Measurements from ENCODE around the gene UBE2G2. TPM values are rescaled to one million over a fixed set of nuclear protein-coding genes. Genes with fewer than 3 reads are reported as not detected.

Gene UBE2G2
- polyA plus RNA-seq, 1 donor (not counting 4 experiments of a cell fraction or from before 2014, with no cell fraction given), result 106 TPM

DNA sequence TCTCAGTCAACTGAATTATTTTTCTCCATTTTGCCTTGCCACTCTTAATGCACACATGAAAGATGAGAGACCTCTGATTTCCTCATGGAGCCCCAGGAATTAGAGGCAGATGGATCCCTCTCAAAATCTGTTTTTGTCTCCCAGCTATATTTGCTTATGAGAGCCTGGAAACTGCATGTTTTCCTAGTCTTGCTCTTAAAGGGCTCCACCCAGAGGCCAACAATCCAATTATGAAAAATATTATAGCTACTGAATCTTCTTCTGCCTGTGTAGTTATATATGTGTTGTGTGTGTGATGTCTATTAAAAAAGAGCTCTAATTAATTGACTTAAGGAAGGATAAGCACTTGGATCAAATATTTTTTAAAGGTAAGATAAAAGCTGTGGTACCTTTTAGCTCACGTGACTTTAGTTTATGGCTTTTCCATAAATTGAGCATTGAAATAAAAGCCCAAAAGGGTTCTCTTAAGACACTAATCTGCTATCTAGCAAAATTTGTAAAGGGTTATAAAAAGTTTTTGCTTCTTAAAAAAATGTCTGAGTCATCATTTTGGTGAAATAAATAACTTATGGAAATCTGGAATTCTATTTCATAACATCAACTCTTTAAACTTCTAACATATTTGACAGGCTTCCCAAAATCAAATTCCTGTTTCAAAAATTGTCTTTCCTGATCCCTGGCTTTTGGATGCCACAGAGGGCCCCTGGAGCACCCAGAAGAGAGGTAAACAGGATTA lies 59.0 kb downstream of the UBE2G2 start:
- no peak overlapping the region for H3K4me3 ChIP-seq (ENCODE audit: control insufficient read depth in 2 of 3, extremely low read depth in 1 of 3, insufficient read depth in 2 of 3, low read depth in 1 of 3, low read length in 3 of 3)
- H3K9me1 ChIP-seq (ENCODE audit: control insufficient read depth, extremely low read depth, insufficient read depth, low read length), result no peaks in the 10 kb centered on the region
- H3K9ac ChIP-seq (ENCODE audit: control insufficient read depth, extremely low read depth, insufficient read depth, low read length), result no peak overlapping the region
- FAIRE-seq (peak; percentile 20), DNase-seq (ENCODE audit: low read depth, low spot score) (no peak)
- no peaks in the 10 kb centered on the region for H3K36me3 ChIP-seq (ENCODE audit: control insufficient read depth in 2 of 2, extremely low read depth in 1 of 2, insufficient read depth in 2 of 2, low read length in 2 of 2)
- no peaks in the 10 kb centered on the region for H3K79me2 ChIP-seq (ENCODE audit: control insufficient read depth, insufficient read depth, low read length)
- H3K4me2 ChIP-seq (ENCODE audit: control insufficient read depth, extremely low read depth, insufficient read depth, low read depth, low read length), result no peak overlapping the region
- H4K20me1 ChIP-seq (ENCODE audit: control insufficient read depth, extremely low read depth, insufficient read depth, low read length), result no peaks in the 10 kb centered on the region
- H3K27me3 ChIP-seq (ENCODE audit: control insufficient read depth, extremely low read depth, insufficient read depth, low read length), result no peaks in the 10 kb centered on the region
- H3K4me1 ChIP-seq (ENCODE audit: control insufficient read depth, extremely low read depth, insufficient read depth, low read length), result no peaks in the 10 kb centered on the region
- dilution Hi-C loops (cut with MboI; ENCODE audit: extremely low pct_ligation_motif_present, low sequenced_read_pairs), result loop anchor here (25.0 kb wide), 1 partner anchor 255 kb away; no protein-coding TSS in a partner anchor
- TF ChIP-seq, protein P1, sequence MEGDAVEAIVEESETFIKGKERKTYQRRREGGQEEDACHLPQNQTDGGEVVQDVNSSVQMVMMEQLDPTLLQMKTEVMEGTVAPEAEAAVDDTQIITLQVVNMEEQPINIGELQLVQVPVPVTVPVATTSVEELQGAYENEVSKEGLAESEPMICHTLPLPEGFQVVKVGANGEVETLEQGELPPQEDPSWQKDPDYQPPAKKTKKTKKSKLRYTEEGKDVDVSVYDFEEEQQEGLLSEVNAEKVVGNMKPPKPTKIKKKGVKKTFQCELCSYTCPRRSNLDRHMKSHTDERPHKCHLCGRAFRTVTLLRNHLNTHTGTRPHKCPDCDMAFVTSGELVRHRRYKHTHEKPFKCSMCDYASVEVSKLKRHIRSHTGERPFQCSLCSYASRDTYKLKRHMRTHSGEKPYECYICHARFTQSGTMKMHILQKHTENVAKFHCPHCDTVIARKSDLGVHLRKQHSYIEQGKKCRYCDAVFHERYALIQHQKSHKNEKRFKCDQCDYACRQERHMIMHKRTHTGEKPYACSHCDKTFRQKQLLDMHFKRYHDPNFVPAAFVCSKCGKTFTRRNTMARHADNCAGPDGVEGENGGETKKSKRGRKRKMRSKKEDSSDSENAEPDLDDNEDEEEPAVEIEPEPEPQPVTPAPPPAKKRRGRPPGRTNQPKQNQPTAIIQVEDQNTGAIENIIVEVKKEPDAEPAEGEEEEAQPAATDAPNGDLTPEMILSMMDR (optimal IDR thresholded peaks at IDR 0.05 in 1 of 3, IDR thresholded peaks at IDR 0.05 in 1 of 3, conservative IDR thresholded peaks at IDR 0.05 in 1 of 3; ENCODE audit: extremely low read depth in 1 of 3, insufficient read depth in 2 of 3, low read length in 3 of 3), result peak in 2 of 3 experiments; percentile 14 to 28
- no peak for TF ChIP-seq EZH2 (IDR thresholded peaks at IDR 0.05; ENCODE audit: low read length)
- peaks cover 15% of the 10 kb centered on the region for H3K9me3 ChIP-seq (ENCODE audit: control insufficient read depth, low read depth, low read length)
- H3K27ac ChIP-seq (ENCODE audit: control insufficient read depth, insufficient read depth, low read length), result no peak overlapping the region
- H2AFZ ChIP-seq (ENCODE audit: control insufficient read depth, low read length), result no peak overlapping the region

DNA sequence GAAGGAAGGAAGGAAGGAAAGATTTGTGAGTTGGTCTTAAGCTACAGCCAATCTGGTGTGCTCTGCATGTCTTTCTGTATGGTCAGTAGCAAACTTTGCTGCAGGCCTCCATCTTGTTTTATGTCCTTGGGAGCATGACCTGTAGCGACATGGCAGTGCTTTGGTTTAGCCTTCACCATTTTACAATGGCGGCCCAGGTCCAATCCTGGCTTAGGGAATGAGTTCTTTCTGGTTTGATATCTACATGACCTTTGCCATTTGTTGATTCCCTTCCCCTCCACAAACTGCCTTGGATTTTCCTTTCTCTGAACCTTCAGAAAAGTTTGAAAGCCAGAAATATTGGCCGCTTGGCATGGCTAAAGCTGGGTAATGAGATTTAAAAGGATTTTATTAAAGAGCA lies 59.7 kb downstream of the UBE2G2 start:
- no peak overlapping the region for H2AFZ ChIP-seq (ENCODE audit: control insufficient read depth, low read length)
- dilution Hi-C loops (cut with MboI; ENCODE audit: extremely low pct_ligation_motif_present, low sequenced_read_pairs), result loop anchor here (25.0 kb wide), 1 partner anchor 255 kb away; no protein-coding TSS in a partner anchor
- H3K4me2 ChIP-seq (ENCODE audit: control insufficient read depth, extremely low read depth, insufficient read depth, low read depth, low read length), result no peak overlapping the region
- H3K36me3 ChIP-seq (ENCODE audit: control insufficient read depth in 2 of 2, extremely low read depth in 1 of 2, insufficient read depth in 2 of 2, low read length in 2 of 2), result no peaks in the 10 kb centered on the region
- H3K27me3 ChIP-seq (ENCODE audit: control insufficient read depth, extremely low read depth, insufficient read depth, low read length), result no peaks in the 10 kb centered on the region
- no peak overlapping the region for H3K9ac ChIP-seq (ENCODE audit: control insufficient read depth, extremely low read depth, insufficient read depth, low read length)
- no peak for TF ChIP-seq EZH2 (IDR thresholded peaks at IDR 0.05; ENCODE audit: low read length)
- TF ChIP-seq, protein P1 (optimal IDR thresholded peaks at IDR 0.05 in 1 of 3, IDR thresholded peaks at IDR 0.05 in 1 of 3, conservative IDR thresholded peaks at IDR 0.05 in 1 of 3; ENCODE audit: extremely low read depth in 1 of 3, insufficient read depth in 2 of 3, low read length in 3 of 3), result no peak
- H4K20me1 ChIP-seq (ENCODE audit: control insufficient read depth, extremely low read depth, insufficient read depth, low read length), result no peaks in the 10 kb centered on the region
- H3K79me2 ChIP-seq (ENCODE audit: control insufficient read depth, insufficient read depth, low read length), result no peaks in the 10 kb centered on the region
- no peak for FAIRE-seq
- H3K4me3 ChIP-seq (ENCODE audit: control insufficient read depth in 2 of 3, extremely low read depth in 1 of 3, insufficient read depth in 2 of 3, low read depth in 1 of 3, low read length in 3 of 3), result no peak overlapping the region
- no peak overlapping the region for H3K27ac ChIP-seq (ENCODE audit: control insufficient read depth, insufficient read depth, low read length)
- H3K4me1 ChIP-seq (ENCODE audit: control insufficient read depth, extremely low read depth, insufficient read depth, low read length), result no peaks in the 10 kb centered on the region
- H3K9me3 ChIP-seq (ENCODE audit: control insufficient read depth, low read depth, low read length), result peaks cover 17% of the 10 kb centered on the region
- H3K9me1 ChIP-seq (ENCODE audit: control insufficient read depth, extremely low read depth, insufficient read depth, low read length), result no peaks in the 10 kb centered on the region
- DNase-seq (ENCODE audit: low read depth, low spot score), result no peak
